ENCODE measurements around the gene RPP40.
"Not testable (repeated sequence)": the region's sequence is repeated elsewhere in the genome, so short reads cannot be mapped to it uniquely, and the experiment has no call there.

Gene RPP40, protein sequence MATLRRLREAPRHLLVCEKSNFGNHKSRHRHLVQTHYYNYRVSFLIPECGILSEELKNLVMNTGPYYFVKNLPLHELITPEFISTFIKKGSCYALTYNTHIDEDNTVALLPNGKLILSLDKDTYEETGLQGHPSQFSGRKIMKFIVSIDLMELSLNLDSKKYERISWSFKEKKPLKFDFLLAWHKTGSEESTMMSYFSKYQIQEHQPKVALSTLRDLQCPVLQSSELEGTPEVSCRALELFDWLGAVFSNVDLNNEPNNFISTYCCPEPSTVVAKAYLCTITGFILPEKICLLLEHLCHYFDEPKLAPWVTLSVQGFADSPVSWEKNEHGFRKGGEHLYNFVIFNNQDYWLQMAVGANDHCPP

DNA sequence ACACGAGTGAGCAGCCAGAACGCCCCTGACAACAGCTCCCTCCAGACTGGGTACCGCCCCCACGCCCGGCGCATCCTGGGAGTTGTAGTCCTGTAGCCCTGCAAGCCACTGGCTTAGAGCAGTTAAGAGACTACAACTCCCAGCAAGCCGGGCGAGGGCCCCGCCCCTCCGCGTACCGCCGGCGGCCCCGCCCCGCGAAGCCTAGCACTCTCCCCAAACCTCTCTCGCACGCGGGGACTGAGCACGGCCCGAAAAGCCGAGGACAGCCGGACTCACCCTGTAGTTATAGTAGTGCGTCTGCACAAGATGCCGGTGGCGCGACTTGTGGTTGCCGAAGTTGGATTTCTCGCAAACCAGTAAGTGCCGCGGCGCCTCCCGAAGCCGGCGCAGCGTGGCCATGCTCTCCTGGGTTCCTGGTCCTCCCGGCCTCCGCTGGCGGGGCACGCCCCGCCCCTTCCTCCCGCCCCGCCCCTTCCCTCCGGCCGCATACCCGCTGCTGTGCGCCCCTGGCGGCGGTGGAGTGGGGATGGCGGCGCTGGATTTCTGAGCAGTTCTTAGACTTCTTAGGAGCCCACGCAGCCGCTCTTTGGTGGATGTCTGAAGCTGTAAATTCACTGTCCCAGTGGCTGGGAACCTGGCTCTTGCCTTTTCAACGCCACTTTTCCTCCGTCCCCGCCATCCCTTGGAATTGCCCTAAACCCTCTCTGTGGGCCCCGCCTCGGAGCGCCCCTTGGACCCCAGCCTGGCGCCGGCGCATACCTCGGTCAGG, at the start of gene RPP40:
TSS of gene RPP40 (minus strand) at position 434 of the 769 bp plus-strand sequence. CDS start at position 399, 35 bp downstream.
- FAIRE-seq: no peak

DNA sequence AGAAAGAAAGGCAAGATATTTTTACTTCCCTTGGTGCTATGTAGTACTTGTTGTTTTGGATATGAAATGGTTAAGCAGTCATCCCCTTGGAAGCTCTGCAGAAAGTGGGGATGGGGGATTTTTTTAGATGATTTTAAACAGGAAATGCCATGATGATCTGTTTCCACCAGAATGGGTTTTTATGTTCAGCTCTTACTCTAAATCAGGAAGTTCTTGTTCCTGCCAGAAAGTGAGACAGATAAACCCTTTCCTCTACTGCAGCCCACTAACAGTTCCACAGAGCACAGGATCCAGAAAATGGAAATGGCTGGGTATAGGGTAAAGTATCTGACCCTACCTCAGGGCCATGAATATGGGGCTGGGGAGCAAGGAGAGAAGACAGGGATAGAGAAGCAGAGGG, 49.2 kb upstream of the RPP40 start:
- no peak for FAIRE-seq

DNA sequence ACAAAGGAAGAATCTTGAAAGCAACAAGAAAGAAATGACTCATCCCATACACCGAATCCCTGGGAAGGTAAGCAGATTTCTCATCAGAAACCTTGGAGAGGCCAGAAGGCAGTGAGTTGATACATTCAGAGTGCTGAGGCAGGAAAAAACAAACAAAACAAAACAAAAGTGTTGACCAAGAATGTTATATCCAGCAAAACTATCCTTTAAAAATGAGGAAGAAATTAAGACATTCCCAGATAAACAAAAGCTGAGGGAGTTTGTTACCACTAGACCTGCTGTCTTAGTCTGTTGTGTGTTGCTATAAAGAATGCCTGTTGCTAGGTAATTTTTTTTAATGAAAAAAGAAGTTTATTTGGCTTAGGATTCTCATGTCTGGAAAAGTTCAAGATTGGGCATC, 47.6 kb upstream of the RPP40 start:
- FAIRE-seq: no peak

DNA sequence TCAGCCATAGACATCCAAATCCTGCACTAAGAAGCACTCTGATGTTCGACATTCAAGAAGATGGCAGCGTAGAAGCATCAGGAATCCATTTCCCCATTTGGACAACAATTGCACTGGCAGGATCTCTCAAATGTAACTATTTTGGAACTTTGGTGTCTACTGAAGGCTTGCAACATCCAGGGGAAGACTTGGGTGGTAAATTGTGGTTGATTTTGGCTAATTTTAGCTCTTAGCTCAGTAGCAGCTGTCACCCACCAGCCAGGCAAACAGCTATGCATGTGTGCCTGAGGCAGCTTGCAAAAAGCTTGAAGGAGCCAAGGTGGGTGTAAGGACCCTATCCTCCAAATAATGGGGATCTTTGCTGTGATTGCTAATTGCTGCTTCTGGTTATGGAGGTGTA, 46.2 kb upstream of the RPP40 start:
- FAIRE-seq: no peak

GRCh38 chr6:5046430-5046829, 42.6 kb upstream of the RPP40 start:
- no peak for FAIRE-seq

DNA sequence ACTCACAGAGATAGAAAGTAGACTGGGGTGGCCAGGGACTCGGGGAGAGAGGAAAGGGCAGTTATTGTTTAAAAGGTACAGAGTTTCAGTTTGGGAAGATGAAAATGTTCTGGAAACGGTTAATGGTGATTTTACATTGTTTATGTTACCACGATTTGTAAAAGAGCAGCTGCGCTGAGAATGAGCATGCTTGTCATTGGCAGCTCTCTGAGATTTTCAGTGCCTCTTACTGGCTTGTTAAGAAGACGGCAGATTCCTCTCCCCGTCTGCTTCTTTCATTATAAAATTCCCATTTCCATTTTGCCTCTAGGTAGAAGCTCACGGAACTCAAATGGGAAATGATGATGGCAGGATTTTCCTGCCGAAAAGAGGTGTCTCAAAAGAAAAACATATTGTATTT, 41.6 kb upstream of the RPP40 start:
- FAIRE-seq: no peak

DNA sequence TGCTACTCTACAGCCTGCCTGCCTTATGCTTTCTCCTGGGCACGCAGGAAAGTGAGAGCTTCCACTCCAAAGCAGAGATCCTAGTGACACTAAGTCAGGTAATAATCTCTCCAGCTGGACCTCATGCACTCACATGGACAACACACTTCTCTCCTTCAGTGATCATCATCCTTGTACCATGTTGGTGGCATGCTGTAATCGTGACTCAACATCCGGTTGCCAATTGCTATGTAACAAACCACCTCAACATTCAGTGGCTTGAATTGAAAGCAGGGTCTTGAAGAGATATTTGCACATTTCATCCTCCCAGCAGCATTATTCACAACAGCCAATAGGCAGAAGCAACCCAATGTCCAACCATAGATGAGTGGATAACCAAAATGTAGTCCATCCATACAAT, 41.0 kb upstream of the RPP40 start:
- FAIRE-seq: no peak

- FAIRE-seq: no peak
Measured at GRCh38 chr6:5042436-5042835, 38.6 kb upstream of the RPP40 start.

DNA sequence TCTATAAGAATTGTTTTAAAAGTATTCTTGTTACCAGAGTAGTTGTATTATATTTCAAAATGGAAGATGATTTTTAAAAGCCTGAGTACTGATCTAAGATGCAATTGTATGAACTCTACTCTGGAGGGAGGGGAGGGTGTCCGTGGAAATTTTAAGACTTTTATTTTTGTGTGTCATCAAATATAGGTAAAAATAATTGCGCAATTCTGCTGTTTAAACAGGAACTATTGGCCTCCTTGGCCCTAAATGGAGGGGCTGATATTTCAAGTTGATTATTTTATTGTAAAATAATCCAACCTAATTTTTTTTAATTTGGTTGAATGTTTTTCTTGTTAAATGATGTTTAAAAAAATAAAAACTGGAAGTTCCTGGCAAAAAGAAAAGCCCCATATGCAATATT, 38.1 kb upstream of the RPP40 start:
- FAIRE-seq: no peak

DNA sequence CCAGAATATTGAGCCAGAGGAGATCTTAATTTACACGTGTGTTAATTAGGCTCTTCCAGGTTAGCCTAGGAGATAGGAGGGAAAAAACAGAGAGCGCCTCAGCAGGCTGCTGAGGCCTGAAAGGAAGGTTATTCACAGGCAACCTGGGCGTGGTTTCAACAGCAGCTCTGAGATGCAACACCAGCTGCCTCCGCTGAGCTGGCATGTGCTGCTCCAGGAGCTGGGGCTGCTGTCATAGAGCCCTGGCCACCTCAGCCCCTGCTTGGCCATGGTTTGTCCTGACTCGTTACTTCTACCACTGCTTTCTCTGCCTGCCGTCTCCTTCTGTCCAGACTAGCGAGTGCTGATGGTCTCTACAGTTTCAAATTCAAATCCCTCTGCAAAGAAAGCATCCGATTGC, 32.4 kb upstream of the RPP40 start:
- no peak for FAIRE-seq

DNA sequence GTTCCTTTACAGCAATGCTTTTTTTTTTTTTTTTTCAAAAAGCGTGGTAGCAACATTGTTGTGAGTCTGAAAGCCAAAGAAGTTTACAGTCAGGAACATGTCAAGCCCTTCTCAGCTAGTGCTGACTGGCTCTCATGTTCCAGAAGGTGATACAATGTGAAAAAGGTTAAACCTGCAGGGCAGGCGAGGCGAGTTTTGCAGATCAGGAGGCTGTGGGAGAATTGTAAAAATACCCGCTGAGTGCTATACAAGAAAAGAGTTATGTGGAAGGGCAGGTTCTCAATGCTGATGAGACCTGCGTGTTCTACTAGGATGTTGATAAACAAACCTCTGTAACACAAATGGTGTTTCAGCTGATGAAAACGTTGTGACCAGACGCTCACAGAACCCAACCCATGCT, 30.9 kb upstream of the RPP40 start:
- no peak for FAIRE-seq

DNA sequence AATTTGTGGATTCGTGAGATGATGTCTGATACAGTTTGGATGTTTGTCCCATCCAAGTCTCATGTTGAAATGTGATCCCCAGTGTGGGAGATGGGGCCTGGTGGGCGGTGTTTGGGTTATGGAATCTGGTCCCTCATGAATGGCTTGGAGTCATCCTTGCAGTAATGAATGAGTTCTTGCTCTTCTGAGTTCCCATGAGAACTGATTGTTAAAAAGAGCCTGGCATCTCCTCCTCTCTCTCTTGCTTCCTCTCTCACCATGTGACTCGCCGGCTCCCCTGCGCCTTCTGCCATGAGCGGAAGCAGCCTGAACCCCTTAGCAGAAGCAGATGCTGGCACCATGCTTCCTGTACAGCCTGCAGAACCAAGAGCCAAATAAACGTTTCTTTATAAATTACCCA, 30.5 kb upstream of the RPP40 start:
- no peak for FAIRE-seq

DNA sequence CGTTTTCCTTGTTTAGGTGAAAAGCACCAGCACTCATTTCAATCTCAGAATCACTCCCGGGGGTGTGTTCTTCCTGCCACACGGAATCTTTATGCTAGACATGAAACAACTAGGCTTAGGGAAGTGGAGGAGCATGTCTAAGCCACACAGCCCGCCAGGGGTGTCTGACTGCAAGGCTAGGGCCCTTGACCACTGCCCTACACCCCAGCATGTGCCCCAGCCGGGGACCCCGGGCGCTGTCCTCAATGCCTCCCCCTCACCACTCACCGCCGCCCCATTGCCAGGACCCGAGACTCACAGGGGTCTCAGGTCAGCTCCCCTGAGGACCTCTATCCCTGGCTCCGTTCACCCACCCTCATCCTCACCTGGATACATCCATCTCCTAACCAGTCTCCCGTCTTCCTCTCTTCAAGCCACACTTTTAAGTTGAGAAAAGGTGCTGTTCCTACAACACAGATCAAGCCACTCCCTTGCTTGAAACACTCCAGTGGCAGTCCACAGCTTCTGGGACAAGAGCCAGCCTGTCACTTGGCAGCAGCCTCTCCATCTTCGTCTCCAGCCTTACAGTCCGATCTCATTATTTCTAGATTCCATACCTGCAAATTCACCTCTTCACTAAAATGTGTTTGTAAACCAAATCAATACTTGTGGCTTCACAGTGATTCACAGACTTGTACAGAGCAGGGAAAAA, 29.5 kb upstream of the RPP40 start:
- not testable (repeated sequence) for FAIRE-seq

DNA sequence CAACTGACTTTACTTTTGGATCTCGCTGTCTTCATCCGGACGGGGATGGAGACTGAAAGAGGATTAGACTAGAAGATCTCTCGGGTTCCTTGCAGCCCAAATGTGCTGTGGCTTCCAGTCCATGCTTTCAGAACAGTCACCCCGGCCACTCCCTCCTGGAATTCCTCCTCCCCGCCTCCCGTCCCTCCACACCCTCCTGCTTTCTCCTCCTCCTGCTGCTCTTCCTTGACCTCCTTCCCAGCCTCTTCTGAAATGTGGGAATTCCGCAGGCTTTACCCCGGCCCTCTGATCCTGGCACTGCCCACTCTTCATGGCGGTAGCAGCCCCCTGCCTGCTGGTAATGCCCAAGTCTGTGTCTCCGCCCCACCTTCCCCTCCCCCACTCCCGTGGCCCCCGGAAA, 28.9 kb upstream of the RPP40 start:
- FAIRE-seq: not testable (repeated sequence)

DNA sequence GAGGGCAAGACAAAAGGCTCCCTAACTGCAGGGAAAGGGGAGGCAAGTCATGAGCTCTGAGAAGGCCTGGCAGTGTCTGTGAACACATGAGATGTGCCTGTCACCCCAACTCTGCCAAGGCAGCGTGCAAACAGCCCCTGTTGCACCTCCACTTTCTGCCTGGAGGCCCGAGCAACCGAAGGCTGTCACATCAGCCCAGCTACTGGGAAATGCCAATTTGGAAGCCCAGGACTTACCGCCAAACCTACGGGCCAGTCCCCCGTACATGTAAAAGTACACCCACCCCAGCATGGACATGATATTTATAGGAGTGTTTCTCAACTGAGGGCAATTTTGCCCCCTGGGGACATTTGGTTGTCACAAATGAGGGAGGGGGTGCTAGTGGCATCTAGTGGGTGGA, 27.3 kb upstream of the RPP40 start:
- no peak for FAIRE-seq

GRCh38 chr6:5030596-5031136, 26.8 kb upstream of the RPP40 start:
- no peak for FAIRE-seq

- FAIRE-seq: no peak
Measured at GRCh38 chr6:5029609-5030008, 25.8 kb upstream of the RPP40 start.

DNA sequence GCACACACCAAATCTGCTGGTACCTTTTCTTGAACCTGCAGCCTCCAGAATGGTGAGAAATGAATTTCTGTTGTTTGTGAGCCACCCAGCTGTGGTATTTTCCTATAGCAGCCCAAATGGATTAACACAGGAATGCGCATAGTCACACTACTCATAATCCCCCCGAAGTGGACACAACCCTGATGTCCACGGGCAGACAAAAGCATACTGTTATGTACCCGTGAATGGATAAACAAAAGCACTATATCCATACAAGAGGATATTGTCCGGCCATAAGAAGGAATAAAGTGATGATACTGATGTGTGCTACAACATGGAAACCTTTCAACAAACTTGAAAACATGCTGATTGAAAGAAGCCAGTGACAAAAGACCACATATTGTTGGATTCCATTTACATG, 25.1 kb upstream of the RPP40 start:
- no peak for FAIRE-seq

DNA sequence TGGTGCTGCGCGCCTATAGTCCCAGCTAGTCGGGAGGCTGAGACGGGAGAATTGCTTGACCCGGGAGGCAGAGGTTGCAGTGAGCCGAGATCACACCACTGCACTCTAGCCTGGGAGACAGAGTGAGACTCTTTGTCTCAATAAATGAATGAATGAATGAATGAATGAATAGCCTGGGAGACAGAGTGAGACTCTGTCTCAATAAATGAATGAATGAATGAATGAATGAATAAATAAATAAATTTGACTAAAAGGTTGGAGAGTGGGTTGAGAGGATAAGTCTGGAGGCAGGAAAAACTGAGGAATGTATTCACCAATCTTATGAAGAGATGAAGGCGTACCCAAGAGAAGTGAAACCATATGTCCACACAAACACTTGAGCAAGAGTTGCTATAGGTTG, 24.5 kb upstream of the RPP40 start:
- no peak for FAIRE-seq

GRCh38 chr6:5025911-5026819, 22.3 kb upstream of the RPP40 start:
- FAIRE-seq: no peak

- no peak for FAIRE-seq
Measured at GRCh38 chr6:5023923-5024322, 20.1 kb upstream of the RPP40 start.

- no peak for FAIRE-seq
Measured at GRCh38 chr6:5020142-5020541, 16.3 kb upstream of the RPP40 start.

Data from islet of Langerhans (tissue), 1 donor.